ENCODE measurements around the gene KLRD1.
"Not testable (repeated sequence)": the region's sequence is repeated elsewhere in the genome, so short reads cannot be mapped to it uniquely, and the experiment has no call there.

Gene KLRD1

GRCh38 chr12:10331642-10332239 lies 24.1 kb downstream of the KLRD1 start:
- no peak overlapping the region for H3K27ac ChIP-seq (ENCODE audit: insufficient read depth, low read depth, low read length, poor library complexity, severe bottlenecking)
- no peaks in the 10 kb centered on the region for H3K4me1 ChIP-seq (ENCODE audit: control insufficient read depth, insufficient read depth, low read length)
- H3K4me3 ChIP-seq (ENCODE audit: insufficient read depth, low read depth, low read length) = no peak overlapping the region
- H3K36me3 ChIP-seq (ENCODE audit: control insufficient read depth, insufficient read depth, low read length) = no peaks in the 10 kb centered on the region
- H3K9me3 ChIP-seq (ENCODE audit: control insufficient read depth, low read length) = no peaks in the 10 kb centered on the region
- 14% methylated on average over 1 of the region's 2 CpGs; no CpG with 5 or more reads in 1 of the 2 experiments for WGBS, 2 experiments
- H3K27me3 ChIP-seq (ENCODE audit: control insufficient read depth, insufficient read depth, low read length, poor library complexity, severe bottlenecking) = no peaks in the 10 kb centered on the region

- not testable (repeated sequence) for H3K9me3 ChIP-seq (ENCODE audit: control insufficient read depth, low read length); H3K36me3 ChIP-seq (ENCODE audit: control insufficient read depth, insufficient read depth, low read length); H3K27me3 ChIP-seq (ENCODE audit: control insufficient read depth, insufficient read depth, low read length, poor library complexity, severe bottlenecking); H3K4me3 ChIP-seq (ENCODE audit: insufficient read depth, low read depth, low read length); H3K4me1 ChIP-seq (ENCODE audit: control insufficient read depth, insufficient read depth, low read length); H3K27ac ChIP-seq (ENCODE audit: insufficient read depth, low read depth, low read length, poor library complexity, severe bottlenecking)
- WGBS, 2 experiments = 80 to 86% methylated on average over 4 of the region's 4 CpGs
Measured at GRCh38 chr12:10336196-10336595, 28.5 kb downstream of the KLRD1 start.

DNA sequence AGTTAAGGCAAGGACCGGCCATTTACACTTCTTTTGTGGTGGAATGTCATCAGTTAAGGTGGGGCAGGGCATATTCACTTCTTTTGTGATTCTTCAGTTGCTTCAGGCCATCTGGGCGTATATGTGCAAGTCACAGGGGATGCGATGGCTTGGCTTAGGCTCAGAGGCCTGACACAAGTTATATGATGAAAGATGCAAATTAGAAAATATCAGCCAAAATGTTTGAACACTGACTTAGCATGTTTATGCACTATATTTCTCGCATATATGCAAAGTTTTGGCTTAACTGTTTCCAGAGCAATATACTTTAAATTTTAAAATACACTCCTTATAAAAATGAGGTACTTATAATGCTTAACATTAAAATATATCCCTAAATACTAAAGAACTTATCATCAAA lies 30.8 kb downstream of the KLRD1 start:
- H3K4me3 ChIP-seq (ENCODE audit: insufficient read depth, low read depth, low read length); H3K27me3 ChIP-seq (ENCODE audit: control insufficient read depth, insufficient read depth, low read length, poor library complexity, severe bottlenecking); H3K36me3 ChIP-seq (ENCODE audit: control insufficient read depth, insufficient read depth, low read length); H3K9me3 ChIP-seq (ENCODE audit: control insufficient read depth, low read length); H3K4me1 ChIP-seq (ENCODE audit: control insufficient read depth, insufficient read depth, low read length); H3K27ac ChIP-seq (ENCODE audit: insufficient read depth, low read depth, low read length, poor library complexity, severe bottlenecking): not testable (repeated sequence)
- WGBS, 2 experiments = 94 to 97% methylated on average over 3 to 4 of the region's 4 CpGs

GRCh38 chr12:10339053-10339840 lies 31.6 kb downstream of the KLRD1 start:
- 85 to 88% methylated on average over 8 to 9 of the region's 9 CpGs for WGBS, 2 experiments
- no peak overlapping the region for H3K27ac ChIP-seq (ENCODE audit: insufficient read depth, low read depth, low read length, poor library complexity, severe bottlenecking)
- H3K4me1 ChIP-seq (ENCODE audit: control insufficient read depth, insufficient read depth, low read length) = no peaks in the 10 kb centered on the region
- H3K27me3 ChIP-seq (ENCODE audit: control insufficient read depth, insufficient read depth, low read length, poor library complexity, severe bottlenecking) = no peaks in the 10 kb centered on the region
- no peak overlapping the region for H3K4me3 ChIP-seq (ENCODE audit: insufficient read depth, low read depth, low read length)
- no peaks in the 10 kb centered on the region for H3K36me3 ChIP-seq (ENCODE audit: control insufficient read depth, insufficient read depth, low read length)
- H3K9me3 ChIP-seq (ENCODE audit: control insufficient read depth, low read length) = no peaks in the 10 kb centered on the region

- not testable (repeated sequence) for H3K4me3 ChIP-seq (ENCODE audit: insufficient read depth, low read depth, low read length); H3K27me3 ChIP-seq (ENCODE audit: control insufficient read depth, insufficient read depth, low read length, poor library complexity, severe bottlenecking); H3K4me1 ChIP-seq (ENCODE audit: control insufficient read depth, insufficient read depth, low read length); H3K27ac ChIP-seq (ENCODE audit: insufficient read depth, low read depth, low read length, poor library complexity, severe bottlenecking); H3K36me3 ChIP-seq (ENCODE audit: control insufficient read depth, insufficient read depth, low read length); H3K9me3 ChIP-seq (ENCODE audit: control insufficient read depth, low read length)
- 93 to 100% methylated on average over 2 of the region's 2 CpGs for WGBS, 2 experiments
Measured at GRCh38 chr12:10340946-10341345, 33.3 kb downstream of the KLRD1 start.

GRCh38 chr12:10341892-10342509 lies 34.3 kb downstream of the KLRD1 start:
- Histone ChIP-seq H3K27ac (ENCODE audit: insufficient read depth, low read depth, low read length, poor library complexity, severe bottlenecking) (no peak overlapping the region), H3K4me1 (ENCODE audit: control insufficient read depth, insufficient read depth, low read length) (no peaks in the 10 kb centered on the region), H3K4me3 (ENCODE audit: insufficient read depth, low read depth, low read length) (no peak overlapping the region), H3K9me3 (ENCODE audit: control insufficient read depth, low read length) (no peaks in the 10 kb centered on the region), H3K36me3 (ENCODE audit: control insufficient read depth, insufficient read depth, low read length) (no peaks in the 10 kb centered on the region), H3K27me3 (ENCODE audit: control insufficient read depth, insufficient read depth, low read length, poor library complexity, severe bottlenecking) (no peaks in the 10 kb centered on the region)
- 92 to 96% methylated on average over 1 of the region's 1 CpG for WGBS, 2 experiments

DNA sequence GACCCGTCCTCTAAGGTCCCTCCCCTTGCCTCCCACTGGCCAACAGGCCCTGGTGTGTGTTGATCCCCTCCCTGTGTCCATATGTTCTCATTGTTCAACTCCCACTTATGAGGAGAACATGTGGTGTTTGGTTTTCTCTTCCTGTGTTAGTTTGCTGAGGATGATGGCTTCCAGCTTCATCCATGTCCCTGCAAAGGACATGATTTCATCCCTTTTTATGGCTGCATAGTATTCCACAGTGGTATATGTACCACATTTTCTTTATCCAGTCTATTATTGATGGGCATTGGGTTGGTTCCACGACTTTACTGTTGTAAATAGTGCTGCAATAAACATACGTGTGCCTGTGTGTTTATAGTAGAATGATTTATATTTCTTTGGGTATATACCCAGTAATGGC lies 43.8 kb downstream of the KLRD1 start:
- 55 to 63% methylated on average over 3 of the region's 3 CpGs for WGBS, 2 experiments
- not testable (repeated sequence) for H3K9me3 ChIP-seq (ENCODE audit: control insufficient read depth, low read length); H3K4me3 ChIP-seq (ENCODE audit: insufficient read depth, low read depth, low read length); H3K27me3 ChIP-seq (ENCODE audit: control insufficient read depth, insufficient read depth, low read length, poor library complexity, severe bottlenecking); H3K4me1 ChIP-seq (ENCODE audit: control insufficient read depth, insufficient read depth, low read length); H3K36me3 ChIP-seq (ENCODE audit: control insufficient read depth, insufficient read depth, low read length); H3K27ac ChIP-seq (ENCODE audit: insufficient read depth, low read depth, low read length, poor library complexity, severe bottlenecking)

DNA sequence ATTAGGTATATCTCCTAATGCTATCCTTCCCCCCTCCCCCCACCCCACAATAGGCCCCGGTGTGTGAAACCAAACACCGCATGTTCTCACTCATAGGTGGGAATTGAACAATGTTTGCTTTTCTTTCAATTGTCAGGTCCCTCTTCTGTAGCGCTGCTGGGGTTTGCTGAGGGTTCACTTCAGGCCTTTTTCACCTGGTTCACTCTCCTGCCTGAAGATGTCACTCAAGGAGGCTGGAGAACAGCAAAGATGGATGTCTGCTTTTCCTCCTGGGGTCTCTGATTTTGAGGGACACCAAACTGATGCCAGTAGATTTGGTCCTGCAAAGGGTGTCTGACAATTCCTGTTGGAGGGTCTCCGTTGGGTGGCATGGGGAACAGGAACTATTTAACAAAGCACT lies 46.4 kb downstream of the KLRD1 start:
- H3K27ac ChIP-seq (ENCODE audit: insufficient read depth, low read depth, low read length, poor library complexity, severe bottlenecking) = no peak overlapping the region
- whole genome bisulfite sequencing, 2 experiments = 76 to 77% methylated on average over 4 of the region's 4 CpGs

DNA sequence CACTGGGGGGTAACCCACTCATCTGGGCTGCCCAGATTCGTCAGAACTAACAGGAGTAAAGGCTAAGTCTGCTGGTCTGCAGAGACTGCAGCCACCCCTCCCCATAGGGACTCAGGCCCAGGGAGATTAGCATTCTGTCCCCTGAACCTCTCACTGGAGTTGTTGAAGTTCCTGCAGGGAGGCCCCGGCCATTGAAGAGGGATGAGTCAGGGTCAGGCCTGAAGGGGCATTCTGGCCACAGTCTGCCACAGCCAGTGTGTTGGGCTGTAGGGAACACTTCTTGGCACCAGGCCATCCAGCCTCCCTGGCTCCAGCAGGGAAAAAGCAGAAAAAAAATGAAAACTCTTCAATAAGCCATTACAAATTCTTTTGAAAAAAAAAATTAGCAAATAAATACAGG lies 46.8 kb downstream of the KLRD1 start:
- H3K27me3 ChIP-seq (ENCODE audit: control insufficient read depth, insufficient read depth, low read length, poor library complexity, severe bottlenecking) = no peaks in the 10 kb centered on the region
- H3K4me3 ChIP-seq (ENCODE audit: insufficient read depth, low read depth, low read length) = no peak overlapping the region
- H3K36me3 ChIP-seq (ENCODE audit: control insufficient read depth, insufficient read depth, low read length) = no peaks in the 10 kb centered on the region
- no peaks in the 10 kb centered on the region for H3K9me3 ChIP-seq (ENCODE audit: control insufficient read depth, low read length)
- H3K4me1 ChIP-seq (ENCODE audit: control insufficient read depth, insufficient read depth, low read length) = no peaks in the 10 kb centered on the region
- no peak overlapping the region for H3K27ac ChIP-seq (ENCODE audit: insufficient read depth, low read depth, low read length, poor library complexity, severe bottlenecking)
- 65 to 75% methylated on average over 2 of the region's 2 CpGs for WGBS, 2 experiments

More for the DNA sequence above, 46.4 kb downstream of the KLRD1 start:
- H3K9me3 ChIP-seq (ENCODE audit: control insufficient read depth, low read length) = no peaks in the 10 kb centered on the region
- no peaks in the 10 kb centered on the region for H3K36me3 ChIP-seq (ENCODE audit: control insufficient read depth, insufficient read depth, low read length)
- no peak overlapping the region for H3K4me3 ChIP-seq (ENCODE audit: insufficient read depth, low read depth, low read length)
- H3K4me1 ChIP-seq (ENCODE audit: control insufficient read depth, insufficient read depth, low read length) = no peaks in the 10 kb centered on the region
- no peaks in the 10 kb centered on the region for H3K27me3 ChIP-seq (ENCODE audit: control insufficient read depth, insufficient read depth, low read length, poor library complexity, severe bottlenecking)

- Histone ChIP-seq H3K27ac (ENCODE audit: insufficient read depth, low read depth, low read length, poor library complexity, severe bottlenecking) (no peak overlapping the region), H3K27me3 (ENCODE audit: control insufficient read depth, insufficient read depth, low read length, poor library complexity, severe bottlenecking) (no peaks in the 10 kb centered on the region), H3K9me3 (ENCODE audit: control insufficient read depth, low read length) (no peaks in the 10 kb centered on the region), H3K36me3 (ENCODE audit: control insufficient read depth, insufficient read depth, low read length) (no peaks in the 10 kb centered on the region), H3K4me1 (ENCODE audit: control insufficient read depth, insufficient read depth, low read length) (peaks cover 6% of the 10 kb centered on the region), H3K4me3 (ENCODE audit: insufficient read depth, low read depth, low read length) (no peak overlapping the region)
- WGBS, 2 experiments = 67 to 80% methylated on average over 5 of the region's 5 CpGs
Measured at GRCh38 chr12:10358131-10358530, 50.5 kb downstream of the KLRD1 start.
